WTC11 (cell line): ENCODE results near the gene NELL1. TPM values are rescaled to one million over a fixed set of nuclear protein-coding genes. Genes with fewer than 3 reads are reported as not detected.

ENCODE experiments used
- ATAC-seq: fragments of 200-7000 bp; cut with Tn5 transposase; 2 replicates; pipeline ENCODE4 v1.10.0; 2021; ENCODE audit warnings: mild to moderate bottlenecking, moderate library complexity
- CTCF ChIA-PET: fragments of 300-600 bp; sonication (Branson Sonifier 250); formaldehyde crosslinking; loops from one replicate; lab custom pipeline; 2021; ENCODE audit warnings: antibody characterized with exemption; lab: Charles Lee
- POLR2A ChIA-PET: fragments of 350-600 bp; sonication (Branson Sonifier 250); formaldehyde crosslinking; loops from one replicate; lab custom pipeline; 2021; ENCODE audit warnings: antibody characterized with exemption; lab: Charles Lee
- DNase-seq: peaks from one replicate; pipeline ENCODE4 v3.0.0; 2021; ENCODE audit warnings: low spot score
- H3K27ac Mint-ChIP-seq: 2 replicates; pipeline ENCODE4 v1.8.0; 2021; ENCODE audit warnings: mixed read lengths
- H3K27me3 Mint-ChIP-seq: 2 replicates; pipeline ENCODE4 v1.8.0; 2021; ENCODE audit warnings: low read depth, mild to moderate bottlenecking, moderate library complexity, mixed read lengths
- H3K36me3 Mint-ChIP-seq: 2 replicates; pipeline ENCODE4 v1.8.0; 2021; ENCODE audit warnings: mixed read lengths
- H3K4me1 Mint-ChIP-seq: 2 replicates; pipeline ENCODE4 v1.8.0; 2022; ENCODE audit warnings: mixed read lengths
- H3K4me3 Mint-ChIP-seq: 2 replicates; pipeline ENCODE4 v1.8.0; 2021; ENCODE audit warnings: mild to moderate bottlenecking, moderate library complexity, mixed read lengths
- H3K9me3 Mint-ChIP-seq: 2 replicates; pipeline ENCODE4 v1.8.0; 2021; ENCODE audit warnings: mixed read lengths
- AR ChIP-seq: fragments of 250-450 bp; sonication (Bioruptor Pico); IDR thresholded peaks from 2 replicates; pipeline ENCODE4 v1.9.0; 2021; ENCODE audit warnings: mild to moderate bottlenecking
- ATF6 ChIP-seq: sonication (generic); formaldehyde crosslinking; IDR thresholded peaks from 2 replicates; pipeline ENCODE4 v1.8.1; 2023; ENCODE audit warnings: mild to moderate bottlenecking, missing genetic modification reagents
- E2F4 ChIP-seq: sonication (generic); formaldehyde crosslinking; IDR thresholded peaks from 2 replicates; pipeline ENCODE4 v1.8.1; 2022; ENCODE audit warnings: low read depth, mild to moderate bottlenecking, moderate library complexity, missing genetic modification reagents, borderline replicate concordance
- GTF2I ChIP-seq: fragments of 250-450 bp; sonication (Bioruptor Pico); conservative IDR thresholded peaks from 2 replicates; pipeline ENCODE4 v1.4.0; 2021; ENCODE audit warnings: mild to moderate bottlenecking
- JAZF1 ChIP-seq: fragments of 250-450 bp; sonication (Bioruptor Pico); IDR thresholded peaks from 2 replicates; pipeline ENCODE4 v1.9.0; 2021; ENCODE audit warnings: moderate library complexity, mild to moderate bottlenecking, inconsistent platforms
- NFATC4 ChIP-seq: fragments of 250-450 bp; sonication (Bioruptor Pico); IDR thresholded peaks from 2 replicates; pipeline ENCODE4 v1.9.0; 2021; ENCODE audit warnings: mild to moderate bottlenecking
- NFYB ChIP-seq: sonication (generic); formaldehyde crosslinking; conservative IDR thresholded peaks from 2 replicates; pipeline ENCODE4 v1.8.0; 2022; ENCODE audit warnings: low read depth, missing genetic modification reagents
- NR1H2 ChIP-seq: sonication (generic); formaldehyde crosslinking; IDR thresholded peaks from 2 replicates; pipeline ENCODE4 v1.9.0; 2021; ENCODE audit warnings: mild to moderate bottlenecking, moderate library complexity, missing genetic modification reagents
- NR3C1 ChIP-seq: sonication (generic); formaldehyde crosslinking; conservative IDR thresholded peaks from 2 replicates; pipeline ENCODE4 v1.8.1; 2023; ENCODE audit warnings: low read depth, mild to moderate bottlenecking, missing genetic modification reagents
- ZBTB21 ChIP-seq: sonication (generic); formaldehyde crosslinking; IDR thresholded peaks from 2 replicates; pipeline ENCODE4 v1.8.1; 2023; ENCODE audit warnings: mild to moderate bottlenecking, missing genetic modification reagents, borderline replicate concordance
- ZBTB43 ChIP-seq: sonication (generic); formaldehyde crosslinking; IDR thresholded peaks from 2 replicates; pipeline ENCODE4 v1.8.1; 2023; ENCODE audit warnings: mild to moderate bottlenecking, missing genetic modification reagents
- ZNF138 ChIP-seq: sonication (generic); formaldehyde crosslinking; conservative IDR thresholded peaks from 2 replicates; pipeline ENCODE4 v1.8.1; 2022; ENCODE audit warnings: mild to moderate bottlenecking, moderate library complexity, missing genetic modification reagents
- total RNA-seq: library from RNA; stranded (reverse); gene quantifications from 3 replicates; pipeline ENCODE4 v1.2.3, GENCODE V29; 2021
- TF ChIP-seq, protein P1 (sequence below): sonication (generic); formaldehyde crosslinking; IDR thresholded peaks from 2 replicates; pipeline ENCODE4 v1.8.1; 2023; ENCODE audit warnings: mild to moderate bottlenecking, missing genetic modification reagents, borderline replicate concordance
- TF ChIP-seq, protein P2 (sequence below): sonication (generic); formaldehyde crosslinking; IDR thresholded peaks from 2 replicates; pipeline ENCODE4 v1.8.0; 2023; ENCODE audit warnings: missing genetic modification reagents
- TF ChIP-seq, protein P3 (sequence below): sonication (generic); formaldehyde crosslinking; IDR thresholded peaks from 2 replicates; pipeline ENCODE4 v1.8.1; 2022; ENCODE audit warnings: mild to moderate bottlenecking, missing genetic modification reagents, moderate library complexity, borderline replicate concordance
- TF ChIP-seq, protein P4 (sequence below): fragments of 250-450 bp; sonication (Bioruptor Pico); IDR thresholded peaks from 2 replicates; pipeline ENCODE4 v1.9.0; 2021; ENCODE audit warnings: moderate library complexity, mild to moderate bottlenecking, inconsistent platforms, borderline replicate concordance
- TF ChIP-seq, protein P5 (sequence below): sonication (generic); formaldehyde crosslinking; IDR thresholded peaks from 2 replicates; pipeline ENCODE4 v1.8.1; 2023; ENCODE audit warnings: mild to moderate bottlenecking, moderate library complexity, missing genetic modification reagents

NELL1 gene
- total RNA-seq, 1 experiment from 2014 or later = 1.8 TPM

DNA sequence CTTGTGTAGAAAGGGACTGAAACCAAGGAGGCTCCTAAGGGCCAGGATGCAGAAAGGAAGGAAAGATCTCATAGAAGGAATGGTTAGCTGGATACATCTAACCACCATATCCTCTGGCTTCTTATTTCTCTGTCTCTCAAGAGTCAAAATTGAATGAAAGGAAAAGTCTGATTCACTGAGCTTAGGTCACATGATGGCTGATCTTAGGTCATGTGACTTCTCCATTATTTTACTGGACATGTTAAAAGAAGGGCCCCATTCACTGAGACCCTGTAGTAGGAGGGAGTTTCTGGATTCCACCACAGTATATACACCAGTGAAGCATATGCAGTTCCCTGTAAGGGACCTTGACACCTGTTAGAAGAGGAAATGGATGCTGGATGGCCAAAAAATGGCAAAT lies 516.6 kb downstream of the NELL1 start (continued):
- TF ChIP-seq, protein P1, sequence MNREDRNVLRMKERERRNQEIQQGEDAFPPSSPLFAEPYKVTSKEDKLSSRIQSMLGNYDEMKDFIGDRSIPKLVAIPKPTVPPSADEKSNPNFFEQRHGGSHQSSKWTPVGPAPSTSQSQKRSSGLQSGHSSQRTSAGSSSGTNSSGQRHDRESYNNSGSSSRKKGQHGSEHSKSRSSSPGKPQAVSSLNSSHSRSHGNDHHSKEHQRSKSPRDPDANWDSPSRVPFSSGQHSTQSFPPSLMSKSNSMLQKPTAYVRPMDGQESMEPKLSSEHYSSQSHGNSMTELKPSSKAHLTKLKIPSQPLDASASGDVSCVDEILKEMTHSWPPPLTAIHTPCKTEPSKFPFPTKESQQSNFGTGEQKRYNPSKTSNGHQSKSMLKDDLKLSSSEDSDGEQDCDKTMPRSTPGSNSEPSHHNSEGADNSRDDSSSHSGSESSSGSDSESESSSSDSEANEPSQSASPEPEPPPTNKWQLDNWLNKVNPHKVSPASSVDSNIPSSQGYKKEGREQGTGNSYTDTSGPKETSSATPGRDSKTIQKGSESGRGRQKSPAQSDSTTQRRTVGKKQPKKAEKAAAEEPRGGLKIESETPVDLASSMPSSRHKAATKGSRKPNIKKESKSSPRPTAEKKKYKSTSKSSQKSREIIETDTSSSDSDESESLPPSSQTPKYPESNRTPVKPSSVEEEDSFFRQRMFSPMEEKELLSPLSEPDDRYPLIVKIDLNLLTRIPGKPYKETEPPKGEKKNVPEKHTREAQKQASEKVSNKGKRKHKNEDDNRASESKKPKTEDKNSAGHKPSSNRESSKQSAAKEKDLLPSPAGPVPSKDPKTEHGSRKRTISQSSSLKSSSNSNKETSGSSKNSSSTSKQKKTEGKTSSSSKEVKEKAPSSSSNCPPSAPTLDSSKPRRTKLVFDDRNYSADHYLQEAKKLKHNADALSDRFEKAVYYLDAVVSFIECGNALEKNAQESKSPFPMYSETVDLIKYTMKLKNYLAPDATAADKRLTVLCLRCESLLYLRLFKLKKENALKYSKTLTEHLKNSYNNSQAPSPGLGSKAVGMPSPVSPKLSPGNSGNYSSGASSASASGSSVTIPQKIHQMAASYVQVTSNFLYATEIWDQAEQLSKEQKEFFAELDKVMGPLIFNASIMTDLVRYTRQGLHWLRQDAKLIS = no peak
- no peak for TF ChIP-seq GTF2I (CRISPR knock-in tag)
- no peak for TF ChIP-seq E2F4 (CRISPR knock-in tag)
- no peak for TF ChIP-seq NFYB
- TF ChIP-seq, protein P2, sequence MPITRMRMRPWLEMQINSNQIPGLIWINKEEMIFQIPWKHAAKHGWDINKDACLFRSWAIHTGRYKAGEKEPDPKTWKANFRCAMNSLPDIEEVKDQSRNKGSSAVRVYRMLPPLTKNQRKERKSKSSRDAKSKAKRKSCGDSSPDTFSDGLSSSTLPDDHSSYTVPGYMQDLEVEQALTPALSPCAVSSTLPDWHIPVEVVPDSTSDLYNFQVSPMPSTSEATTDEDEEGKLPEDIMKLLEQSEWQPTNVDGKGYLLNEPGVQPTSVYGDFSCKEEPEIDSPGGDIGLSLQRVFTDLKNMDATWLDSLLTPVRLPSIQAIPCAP = no peak

DNA sequence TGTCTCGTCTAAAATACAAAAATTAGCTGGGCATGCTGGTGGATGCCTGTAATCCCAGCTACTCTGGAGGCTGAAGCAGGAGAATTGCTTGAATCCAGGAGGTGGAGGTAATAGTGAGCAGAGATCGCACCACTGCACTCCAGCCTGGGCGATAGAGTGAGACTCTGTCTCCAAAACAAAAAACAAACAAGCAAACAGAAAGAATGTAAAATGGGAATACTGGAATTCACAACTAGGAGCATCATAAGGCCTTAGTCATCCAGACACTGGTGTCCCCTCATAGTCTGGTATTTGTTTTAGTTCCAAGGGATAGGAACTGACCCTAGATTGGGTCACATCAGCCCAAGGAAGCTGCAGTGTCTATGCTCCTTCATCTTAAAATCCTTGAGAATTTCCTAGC lies 520.8 kb downstream of the NELL1 start:
- no peaks in the 10 kb centered on the region; the same call in 1 of the 2 replicates for H3K27me3 Mint-ChIP-seq
- TF ChIP-seq NR3C1 (CRISPR knock-in tag) (no peak), NFATC4 (CRISPR knock-in tag) (no peak), ATF6 (no peak), ZBTB43 (CRISPR knock-in tag) (no peak), ZBTB21 (no peak), JAZF1 (CRISPR knock-in tag) (no peak), AR (CRISPR knock-in tag) (no peak), E2F4 (CRISPR knock-in tag) (no peak), ZNF138 (CRISPR knock-in tag) (no peak), NR1H2 (no peak)
- TF ChIP-seq, protein P3, sequence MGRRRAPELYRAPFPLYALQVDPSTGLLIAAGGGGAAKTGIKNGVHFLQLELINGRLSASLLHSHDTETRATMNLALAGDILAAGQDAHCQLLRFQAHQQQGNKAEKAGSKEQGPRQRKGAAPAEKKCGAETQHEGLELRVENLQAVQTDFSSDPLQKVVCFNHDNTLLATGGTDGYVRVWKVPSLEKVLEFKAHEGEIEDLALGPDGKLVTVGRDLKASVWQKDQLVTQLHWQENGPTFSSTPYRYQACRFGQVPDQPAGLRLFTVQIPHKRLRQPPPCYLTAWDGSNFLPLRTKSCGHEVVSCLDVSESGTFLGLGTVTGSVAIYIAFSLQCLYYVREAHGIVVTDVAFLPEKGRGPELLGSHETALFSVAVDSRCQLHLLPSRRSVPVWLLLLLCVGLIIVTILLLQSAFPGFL = no peak
- TF ChIP-seq, protein P2 = no peak
- TF ChIP-seq, protein P4, sequence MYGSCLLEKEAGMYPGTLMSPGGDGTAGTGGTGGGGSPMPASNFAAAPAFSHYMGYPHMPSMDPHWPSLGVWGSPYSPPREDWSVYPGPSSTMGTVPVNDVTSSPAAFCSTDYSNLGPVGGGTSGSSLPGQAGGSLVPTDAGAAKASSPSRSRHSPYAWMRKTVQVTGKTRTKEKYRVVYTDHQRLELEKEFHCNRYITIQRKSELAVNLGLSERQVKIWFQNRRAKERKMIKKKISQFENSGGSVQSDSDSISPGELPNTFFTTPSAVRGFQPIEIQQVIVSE (CRISPR knock-in tag) = no peak
- TF ChIP-seq, protein P5, sequence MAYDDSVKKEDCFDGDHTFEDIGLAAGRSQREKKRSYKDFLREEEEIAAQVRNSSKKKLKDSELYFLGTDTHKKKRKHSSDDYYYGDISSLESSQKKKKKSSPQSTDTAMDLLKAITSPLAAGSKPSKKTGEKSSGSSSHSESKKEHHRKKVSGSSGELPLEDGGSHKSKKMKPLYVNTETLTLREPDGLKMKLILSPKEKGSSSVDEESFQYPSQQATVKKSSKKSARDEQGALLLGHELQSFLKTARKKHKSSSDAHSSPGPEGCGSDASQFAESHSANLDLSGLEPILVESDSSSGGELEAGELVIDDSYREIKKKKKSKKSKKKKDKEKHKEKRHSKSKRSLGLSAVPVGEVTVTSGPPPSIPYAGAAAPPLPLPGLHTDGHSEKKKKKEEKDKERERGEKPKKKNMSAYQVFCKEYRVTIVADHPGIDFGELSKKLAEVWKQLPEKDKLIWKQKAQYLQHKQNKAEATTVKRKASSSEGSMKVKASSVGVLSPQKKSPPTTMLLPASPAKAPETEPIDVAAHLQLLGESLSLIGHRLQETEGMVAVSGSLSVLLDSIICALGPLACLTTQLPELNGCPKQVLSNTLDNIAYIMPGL (CRISPR knock-in tag) = no peak
- H3K4me3 Mint-ChIP-seq = no peak overlapping the region
- DNase-seq (no peak), ATAC-seq (no peak)
- no peaks in the 10 kb centered on the region for H3K36me3 Mint-ChIP-seq
- no peak overlapping the region for H3K27ac Mint-ChIP-seq
- ChIA-PET POLR2A (no interaction called here), CTCF (no interaction called here)
- no peaks in the 10 kb centered on the region for H3K4me1 Mint-ChIP-seq
- H3K9me3 Mint-ChIP-seq = peaks cover 4% of the 10 kb centered on the region; the same call in 1 of the 2 replicates
